ENCODE measurements around the gene HGS. TPM values are rescaled to one million over a fixed set of nuclear protein-coding genes. Genes with fewer than 3 reads are reported as not detected.

The HGS gene
- total and polyA plus RNA-seq, 2 donors (not counting 3 experiments of a cell fraction or from before 2014, with no cell fraction given): 166 to 191 TPM

GRCh38 chr17:81727324-81728031 is 43.7 kb downstream of the HGS start:
- H3K9me1 ChIP-seq (replicated peaks; ENCODE audit: control insufficient read depth, extremely low read depth, insufficient read depth, low read length): no peaks in the 10 kb centered on the region
- DNase-seq (ENCODE audit: low read depth, low spot score) (no peak), FAIRE-seq (no peak)
- peaks cover 0 to 3% of the 10 kb centered on the region in 2 experiments for H3K27me3 ChIP-seq (ENCODE audit: control insufficient read depth in 2 of 2, insufficient read depth in 2 of 2, low read length in 2 of 2)
- BruUV-seq (replicated peaks): no TSS peak
- no peaks in the 10 kb centered on the region for H4K20me1 ChIP-seq (replicated peaks; ENCODE audit: control insufficient read depth, extremely low read depth, insufficient read depth, low read length)
- no peak overlapping the region for H3K27ac ChIP-seq (ENCODE audit: insufficient read depth, low read depth, low read length)
- no peak overlapping the region for H2AFZ ChIP-seq (ENCODE audit: low read depth, low read length)
- ChIA-PET POLR2A (no interaction called here), CTCF (no interaction called here)
- no peaks in the 10 kb centered on the region for H3K9me3 ChIP-seq (replicated peaks; ENCODE audit: control insufficient read depth, insufficient read depth, low read length)
- no peaks in the 10 kb centered on the region for H3K36me3 ChIP-seq (ENCODE audit: control insufficient read depth in 2 of 2, extremely low read depth in 1 of 2, insufficient read depth in 2 of 2, low read length in 2 of 2)
- no peak overlapping the region for H3K9ac ChIP-seq (replicated peaks; ENCODE audit: extremely low read depth, insufficient read depth, low read length)
- no peak for TF ChIP-seq POLR2AphosphoS5 (IDR thresholded peaks at IDR 0.05; ENCODE audit: insufficient read depth, low read depth, low read length)
- no peak for TF ChIP-seq MAX (IDR thresholded peaks at IDR 0.05; ENCODE audit: insufficient read depth, insufficient read length)
- no peak for TF ChIP-seq GATA2 (IDR thresholded peaks at IDR 0.05; ENCODE audit: insufficient read depth, insufficient read length, low read depth, low read length)
- TF ChIP-seq MYC (IDR thresholded peaks at IDR 0.05; ENCODE audit: low read depth, low read length): no peak
- TF ChIP-seq JUN (IDR thresholded peaks at IDR 0.05; ENCODE audit: borderline replicate concordance, insufficient read depth, insufficient read length, low read depth): no peak
- TF ChIP-seq CTCF (IDR thresholded peaks at IDR 0.05; ENCODE audit: extremely low read depth in 1 of 2, insufficient read depth in 1 of 2, low read depth in 1 of 2, low read length in 2 of 2): no peak
- no peak for TF ChIP-seq FOS (IDR thresholded peaks at IDR 0.05; ENCODE audit: borderline replicate concordance, insufficient read depth, low read length)
- TF ChIP-seq EZH2 (IDR thresholded peaks at IDR 0.05; ENCODE audit: borderline replicate concordance, low read depth, low read length, severe bottlenecking): no peak
- no peak for TF ChIP-seq POLR2A (IDR thresholded peaks at IDR 0.05; ENCODE audit: low read depth, low read length)
- H3K4me1 ChIP-seq (ENCODE audit: control insufficient read depth, extremely low read depth, insufficient read depth, low read length): peaks cover 4% of the 10 kb centered on the region
- H3K79me2 ChIP-seq (ENCODE audit: control insufficient read depth, insufficient read depth, low read length): no peaks in the 10 kb centered on the region
- no peak overlapping the region for H3K4me3 ChIP-seq (replicated peaks in 1 of 3; ENCODE audit: insufficient read depth in 1 of 3, low read depth in 1 of 3, low read length in 3 of 3)
- dilution Hi-C loops (cut with MboI; ENCODE audit: extremely low pct_ligation_motif_present, low sequenced_read_pairs): no loop called here
- H3K4me2 ChIP-seq (ENCODE audit: insufficient read depth, low read length): no peak overlapping the region
- intact Hi-C loops (cut with micrococcal nuclease): no loop called here

Data from endothelial cell of umbilical vein (primary cell).